Measurements from ENCODE around the gene MTRR.

GRCh38 chr5:7852988-7853387 is 16.0 kb upstream of the MTRR start:
- TF ChIP-seq CTCF (IDR thresholded peaks at IDR 0.05), result no peak
- no peak for TF ChIP-seq POLR2A (IDR thresholded peaks at IDR 0.05)

All from stomach (tissue), 4 donors.